Effector memory CD4-positive, alpha-beta T cell (primary cell): ENCODE measurements around the gene RPUSD3.

ENCODE experiments used
- DNase-seq, 3 donors: peaks; one replicate each; pipeline ENCODE4 v3.0.0-alpha.2; 2020
- H3K27ac ChIP-seq: 2 replicates; pipeline ENCODE4 v1.7.0; 2013; ENCODE audit warnings: mild to moderate bottlenecking, low read length, moderate library complexity; ENCODE audit not compliant: insufficient read depth, poor library complexity, severe bottlenecking
- H3K27me3 ChIP-seq: replicated peaks from 2 replicates; pipeline ENCODE4 v1.7.0; 2013; ENCODE audit warnings: mild to moderate bottlenecking, low read length; ENCODE audit not compliant: insufficient read depth, control insufficient read depth, poor library complexity, severe bottlenecking
- H3K36me3 ChIP-seq: 2 replicates; pipeline ENCODE4 v1.7.0; 2013; ENCODE audit warnings: mild to moderate bottlenecking, low read length, moderate library complexity; ENCODE audit not compliant: control insufficient read depth, insufficient read depth
- H3K4me1 ChIP-seq: 2 replicates; pipeline ENCODE4 v1.7.0; 2013; ENCODE audit warnings: low read length, mild to moderate bottlenecking; ENCODE audit not compliant: control insufficient read depth, insufficient read depth, poor library complexity, severe bottlenecking
- H3K4me3 ChIP-seq: 2 replicates; pipeline ENCODE4 v1.7.0; 2013; ENCODE audit warnings: low read length, low read depth, mild to moderate bottlenecking; ENCODE audit not compliant: insufficient read depth, poor library complexity, severe bottlenecking
- H3K9me3 ChIP-seq: 2 replicates; pipeline ENCODE4 v1.7.0; 2013; ENCODE audit warnings: mild to moderate bottlenecking, low read length, moderate library complexity; ENCODE audit not compliant: control insufficient read depth
- total RNA-seq, 3 donors: gene quantifications; one replicate each; lab custom pipeline; 2026; lab: John Stamatoyannopoulos, UW

RPUSD3 gene, protein sequence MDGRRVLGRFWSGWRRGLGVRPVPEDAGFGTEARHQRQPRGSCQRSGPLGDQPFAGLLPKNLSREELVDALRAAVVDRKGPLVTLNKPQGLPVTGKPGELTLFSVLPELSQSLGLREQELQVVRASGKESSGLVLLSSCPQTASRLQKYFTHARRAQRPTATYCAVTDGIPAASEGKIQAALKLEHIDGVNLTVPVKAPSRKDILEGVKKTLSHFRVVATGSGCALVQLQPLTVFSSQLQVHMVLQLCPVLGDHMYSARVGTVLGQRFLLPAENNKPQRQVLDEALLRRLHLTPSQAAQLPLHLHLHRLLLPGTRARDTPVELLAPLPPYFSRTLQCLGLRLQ
- total RNA-seq = 14.2 to 18.0 (median 14.8) reads per million in 3 donors

DNA sequence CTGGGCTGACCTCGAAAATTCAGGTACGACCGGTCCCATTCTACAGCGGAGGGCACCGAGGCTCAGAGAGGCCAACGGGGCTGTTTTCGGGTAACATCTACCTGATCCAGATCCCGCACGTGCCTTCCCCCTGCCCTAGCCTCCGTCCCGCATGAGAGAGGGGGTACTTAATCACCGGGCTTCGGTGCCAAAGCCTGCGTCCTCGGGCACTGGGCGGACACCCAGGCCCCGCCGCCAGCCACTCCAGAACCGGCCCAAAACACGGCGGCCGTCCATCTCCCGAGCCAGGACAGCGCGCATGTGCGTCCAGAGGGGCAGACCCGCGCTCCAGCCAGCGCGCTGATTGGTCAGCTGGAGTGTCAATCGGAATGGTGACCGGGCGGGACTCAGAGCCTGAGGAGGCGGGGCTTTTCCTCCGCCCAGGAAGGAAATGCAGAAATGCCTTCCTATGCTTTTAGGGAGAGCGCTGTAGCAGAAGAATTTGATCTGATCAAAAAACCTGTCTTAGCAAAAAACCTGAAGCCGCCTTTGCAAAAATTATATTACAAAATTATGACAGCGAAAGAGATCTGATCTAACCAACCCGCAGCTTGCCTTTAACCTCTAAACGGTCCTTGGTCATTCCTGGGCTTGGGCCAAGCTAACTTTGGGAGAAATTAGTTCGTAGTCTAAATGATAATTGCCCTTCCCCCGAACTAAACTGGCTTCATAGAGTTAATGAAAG is at the start of gene RPUSD3:
Gene RPUSD3, minus strand, starts transcription at position 294 of the 724 bp plus-strand sequence. Its CDS starts 18 bp downstream, at position 276.
- Histone ChIP-seq H3K4me1 (peaks cover 11% of the 10 kb centered on the region), H3K27ac (peak within 1 kb of the TSS; percentile 72), H3K4me3 (peak within 1 kb of the TSS; percentile 87), H3K9me3 (no peaks in the 10 kb centered on the region), H3K27me3 (no peaks in the 10 kb centered on the region), H3K36me3 (peaks cover 18% of the 10 kb centered on the region)
- peak; percentile 91 to 95 (median 93) for DNase-seq

DNA sequence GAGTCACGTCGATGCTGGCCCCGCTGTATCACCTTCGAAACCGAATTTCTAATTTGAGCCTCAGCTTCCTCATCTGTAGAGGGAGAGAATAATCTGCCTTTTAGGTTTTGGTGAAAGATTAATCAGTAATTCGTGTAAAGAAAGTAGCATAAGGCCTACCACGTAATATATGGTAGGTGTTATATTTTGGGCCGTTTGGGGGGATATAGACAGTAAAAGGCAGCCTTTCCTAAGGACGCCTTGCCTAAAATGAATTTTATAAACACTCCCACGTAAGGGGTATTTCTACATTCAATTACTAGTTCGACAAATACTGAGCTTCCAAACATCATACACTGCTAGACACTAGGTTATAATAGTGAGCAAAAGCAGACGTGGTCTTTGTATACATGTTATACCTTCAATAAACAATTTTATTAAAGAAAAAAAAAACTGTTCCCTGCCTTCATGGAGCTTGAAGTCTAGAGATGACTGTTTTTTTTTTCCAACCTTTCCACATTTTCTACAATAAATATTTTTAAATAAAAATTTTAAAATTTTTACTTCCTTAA is 47.3 kb upstream of the RPUSD3 start:
- peak overlapping the region; percentile 100 for H3K27ac ChIP-seq
- H3K4me1 ChIP-seq = peaks cover 11% of the 10 kb centered on the region
- H3K27me3 ChIP-seq = no peaks in the 10 kb centered on the region
- DNase-seq = no peak
- peaks cover 10% of the 10 kb centered on the region for H3K36me3 ChIP-seq
- no peaks in the 10 kb centered on the region for H3K9me3 ChIP-seq
- peak overlapping the region; percentile 94 for H3K4me3 ChIP-seq

DNA sequence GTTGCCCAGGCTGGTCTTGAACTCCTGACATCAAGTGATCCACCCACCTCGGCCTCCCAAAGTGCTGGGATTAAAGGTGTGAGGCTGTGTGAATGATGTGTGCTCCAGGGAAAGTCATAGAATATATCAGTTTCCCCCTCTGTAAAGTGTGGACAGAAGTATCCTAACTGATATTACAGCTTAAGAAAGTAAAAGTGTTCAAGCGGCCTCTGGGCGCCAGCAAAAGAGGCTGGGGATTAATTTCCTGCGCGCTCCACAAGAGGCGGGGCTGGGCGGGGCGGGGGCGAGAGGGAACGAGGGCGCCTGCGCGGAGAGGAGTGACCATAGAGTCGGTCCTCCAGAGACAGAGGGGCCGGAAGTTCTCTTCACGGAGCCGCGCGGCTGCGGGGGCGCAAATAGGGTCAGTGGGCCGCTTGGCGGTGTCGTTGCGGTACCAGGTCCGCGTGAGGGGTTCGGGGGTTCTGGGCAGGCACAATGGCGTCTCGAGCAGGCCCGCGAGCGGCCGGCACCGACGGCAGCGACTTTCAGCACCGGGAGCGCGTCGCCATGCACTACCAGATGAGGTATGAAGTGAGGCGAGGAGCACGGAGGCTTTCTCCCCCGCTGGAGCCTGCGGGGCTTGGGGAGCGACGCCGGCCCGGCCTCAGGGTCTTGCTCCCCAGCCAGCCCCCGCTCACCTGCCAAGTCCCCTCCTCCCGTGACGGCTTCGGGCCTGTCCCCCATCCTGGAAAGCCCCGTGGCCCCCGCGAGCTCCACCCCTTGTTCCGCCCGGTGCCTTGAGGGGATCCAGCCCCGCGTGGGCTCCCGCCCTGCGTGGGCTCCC is 46.7 kb upstream of the RPUSD3 start, which contains the start of gene JAGN1:
Gene JAGN1, plus strand, starts transcription at position 362 of the 823 bp plus-strand sequence. Its CDS starts 113 bp downstream, at position 475.
- Histone ChIP-seq H3K9me3 (no peaks in the 10 kb centered on the region), H3K27me3 (no peaks in the 10 kb centered on the region), H3K4me1 (peaks cover 11% of the 10 kb centered on the region), H3K4me3 (peak within 1 kb of the TSS; percentile 94), H3K36me3 (peaks cover 10% of the 10 kb centered on the region), H3K27ac (peak within 1 kb of the TSS; percentile 100)
- DNase-seq = peak; percentile 86 to 87 (median 86)

DNA sequence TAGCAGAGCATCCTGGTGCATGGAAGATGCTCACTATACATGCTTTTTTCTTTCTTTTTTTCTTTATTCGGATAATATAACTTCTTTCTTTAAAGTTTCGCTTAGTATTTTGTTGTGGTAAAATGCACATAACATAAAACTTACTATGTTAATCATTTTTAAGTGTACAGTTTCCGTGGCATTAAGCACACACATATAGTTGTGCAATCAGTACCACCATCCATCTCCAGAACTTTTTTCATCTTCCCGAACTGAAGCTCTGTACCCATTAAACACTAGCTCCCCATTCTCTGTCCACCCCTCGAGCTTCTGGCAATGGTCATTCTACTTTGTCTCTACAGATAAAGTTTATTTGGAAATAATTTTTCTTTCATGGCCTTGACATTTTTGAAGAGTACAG is 45.6 kb upstream of the RPUSD3 start:
- peaks cover 10% of the 10 kb centered on the region for H3K36me3 ChIP-seq
- no peak overlapping the region for H3K27ac ChIP-seq
- DNase-seq = no peak
- H3K9me3 ChIP-seq = no peaks in the 10 kb centered on the region
- H3K4me3 ChIP-seq = no peak overlapping the region
- peaks cover 6% of the 10 kb centered on the region for H3K4me1 ChIP-seq
- no peaks in the 10 kb centered on the region for H3K27me3 ChIP-seq

DNA sequence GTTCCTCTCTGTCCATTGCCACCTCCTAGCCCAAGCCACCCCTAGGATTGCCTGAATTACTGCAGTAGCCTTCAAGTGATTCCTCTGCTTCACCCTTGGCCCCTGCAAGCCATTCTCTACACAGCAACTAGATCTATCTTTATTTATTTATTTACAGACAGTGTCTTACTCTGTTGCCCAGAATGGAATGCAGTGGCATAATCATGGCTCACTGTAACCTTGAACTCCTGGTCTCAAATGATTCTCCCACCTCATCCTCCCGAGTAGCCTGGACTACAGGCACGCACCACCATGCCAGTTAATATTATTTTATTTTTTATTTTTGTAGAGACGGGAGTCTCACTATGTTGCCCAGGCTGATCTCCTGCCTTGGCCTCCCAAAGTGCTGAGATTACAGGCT is 44.7 kb upstream of the RPUSD3 start:
- Histone ChIP-seq H3K4me1 (peaks cover 6% of the 10 kb centered on the region), H3K9me3 (no peaks in the 10 kb centered on the region), H3K4me3 (no peak overlapping the region), H3K27ac (no peak overlapping the region), H3K27me3 (no peaks in the 10 kb centered on the region), H3K36me3 (peaks cover 9% of the 10 kb centered on the region)
- no peak for DNase-seq

DNA sequence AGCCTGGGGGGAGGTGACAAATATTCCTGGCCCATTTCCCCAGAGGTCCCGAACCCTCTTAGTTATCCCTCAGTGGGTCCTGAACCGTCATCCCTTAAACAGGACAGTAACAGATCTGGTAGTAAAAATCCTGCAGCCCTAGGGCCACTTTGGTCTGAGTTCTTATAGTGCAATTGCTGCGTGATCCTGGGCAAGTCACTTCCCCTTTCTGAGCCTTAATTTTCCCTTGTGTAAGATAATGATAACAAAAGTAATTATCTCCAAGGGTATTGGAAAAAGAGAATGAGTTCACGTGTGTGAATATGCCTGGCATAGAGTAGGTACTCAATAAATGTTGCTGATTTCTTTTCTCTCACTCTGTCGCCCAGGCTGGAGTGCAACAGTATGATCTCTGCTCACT is 43.7 kb upstream of the RPUSD3 start:
- Histone ChIP-seq H3K9me3 (no peaks in the 10 kb centered on the region), H3K4me3 (no peak overlapping the region), H3K27me3 (no peaks in the 10 kb centered on the region), H3K27ac (no peak overlapping the region), H3K4me1 (peaks cover 6% of the 10 kb centered on the region), H3K36me3 (no peaks in the 10 kb centered on the region)
- no peak for DNase-seq

DNA sequence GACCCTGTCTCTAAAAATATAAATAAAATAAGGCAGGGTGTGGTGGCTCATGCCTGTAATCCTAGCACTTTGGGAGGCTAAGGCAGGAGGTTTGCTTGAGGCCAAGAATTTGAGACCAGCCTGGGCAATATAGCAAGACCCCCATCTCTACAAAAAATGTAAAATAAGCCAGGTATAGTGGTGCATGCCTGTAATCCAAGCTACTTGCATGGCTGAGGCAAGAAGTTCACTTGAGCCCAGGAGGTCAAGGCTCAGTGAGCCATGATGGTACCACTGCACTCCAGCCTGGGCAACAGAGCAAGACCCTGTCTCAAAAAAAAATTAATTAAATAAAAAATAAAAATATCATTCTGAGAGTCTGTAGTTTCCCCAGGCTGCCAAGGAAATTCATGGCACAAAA is 42.5 kb upstream of the RPUSD3 start:
- DNase-seq = no peak
- Histone ChIP-seq H3K27ac (no peak overlapping the region), H3K27me3 (no peaks in the 10 kb centered on the region), H3K36me3 (no peaks in the 10 kb centered on the region), H3K4me1 (peaks cover 5% of the 10 kb centered on the region), H3K9me3 (no peaks in the 10 kb centered on the region), H3K4me3 (no peak overlapping the region)

DNA sequence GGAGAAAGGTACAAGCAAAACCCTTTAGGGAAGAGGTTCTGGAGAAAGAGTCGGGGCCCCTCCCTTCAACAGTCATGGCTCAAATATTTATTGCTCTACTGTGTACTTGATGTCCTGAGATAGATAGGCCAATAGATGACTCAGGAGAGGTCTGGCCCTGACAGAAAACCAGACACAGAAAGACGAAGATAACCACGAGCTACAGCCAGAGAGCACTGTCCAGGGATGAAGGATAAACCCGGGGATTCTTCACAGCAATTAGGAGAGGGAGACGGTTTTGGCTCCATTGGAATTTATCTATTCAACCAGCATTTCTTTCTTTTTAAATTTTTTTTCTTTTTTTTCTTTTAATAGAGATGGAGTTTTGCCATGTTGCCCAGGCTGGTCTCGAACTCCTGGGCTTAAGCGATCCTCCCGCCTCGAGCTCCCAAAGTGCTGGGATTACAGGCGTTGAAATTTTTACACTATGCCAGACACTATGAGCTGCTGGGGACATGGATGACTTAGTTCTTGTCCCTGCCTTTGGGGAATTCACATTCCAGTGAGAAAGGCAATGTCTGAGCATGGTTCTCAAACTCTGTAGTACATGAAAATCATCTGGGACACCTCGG is 40.9 kb upstream of the RPUSD3 start:
- H3K9me3 ChIP-seq = no peaks in the 10 kb centered on the region
- H3K36me3 ChIP-seq = no peaks in the 10 kb centered on the region
- no peak overlapping the region for H3K4me3 ChIP-seq
- H3K27me3 ChIP-seq = no peaks in the 10 kb centered on the region
- DNase-seq = no peak
- no peaks in the 10 kb centered on the region for H3K4me1 ChIP-seq
- no peak overlapping the region for H3K27ac ChIP-seq
